Keratinocyte (primary cell): ENCODE measurements around the gene ABI1. TPM values are rescaled to one million over a fixed set of nuclear protein-coding genes. Genes with fewer than 3 reads are reported as not detected.
A peak's percentile ranks its signal among the peaks of the same experiment; 100 is the strongest.

Source experiments
- DNase-seq: peaks from one replicate; pipeline ENCODE4 v3.0.0-alpha.2; 2011; ENCODE audit warnings: low read depth, missing footprints, low spot score
- FAIRE-seq: peaks from 2 replicates; lab custom pipeline; 2011; peaks lifted over from hg19 to GRCh38; lab: Jason Lieb, UNC
- H2AFZ ChIP-seq: 2 replicates; pipeline ENCODE4 v1.6.0; 2012; ENCODE audit warnings: low read length, control low read depth, inconsistent platforms; ENCODE audit not compliant: control insufficient read depth
- H3K27ac ChIP-seq: 2 replicates; pipeline ENCODE4 v1.5.1; 2011; ENCODE audit warnings: low read length; ENCODE audit not compliant: control insufficient read depth, insufficient read depth
- H3K27me3 ChIP-seq: 3 replicates; pipeline ENCODE4 v1.6.0; 2011; ENCODE audit warnings: low read length; ENCODE audit not compliant: control insufficient read depth, insufficient read depth; ENCODE audit errors: extremely low read depth
- H3K36me3 ChIP-seq, 2 experiments: 2 replicates in 1 of 2; 3 replicates in 1 of 2; pipeline ENCODE4 v1.5.1; 2011; ENCODE audit warnings: low read length in 2 of 2, mild to moderate bottlenecking in 1 of 2; ENCODE audit not compliant: control insufficient read depth in 2 of 2, insufficient read depth in 2 of 2; ENCODE audit errors: extremely low read depth in 1 of 2
- H3K4me1 ChIP-seq: 3 replicates; pipeline ENCODE4 v1.5.1; 2011; ENCODE audit warnings: low read length; ENCODE audit not compliant: control insufficient read depth, insufficient read depth; ENCODE audit errors: extremely low read depth
- H3K4me2 ChIP-seq: 3 replicates; pipeline ENCODE4 v1.6.0; 2011; ENCODE audit warnings: low read depth, low read length; ENCODE audit not compliant: control insufficient read depth, insufficient read depth; ENCODE audit errors: extremely low read depth
- H3K4me3 ChIP-seq, 3 experiments: fragments of 200-600 bp in 1 of 3; sonication (generic) in 1 of 3; 2 replicates in 2 of 3; 3 replicates in 1 of 3; pipeline ENCODE4 v1.5.1; 2011 to 2016; ENCODE audit warnings: low read length in 3 of 3, mild to moderate bottlenecking in 3 of 3, control low read depth in 2 of 3, inconsistent platforms in 1 of 3, low read depth in 1 of 3, mixed read lengths in 1 of 3, mixed run types in 1 of 3, moderate library complexity in 1 of 3; ENCODE audit not compliant: control insufficient read depth in 2 of 3, insufficient read depth in 2 of 3; ENCODE audit errors: extremely low read depth in 1 of 3
- H3K79me2 ChIP-seq: 2 replicates; pipeline ENCODE4 v1.6.0; 2012; ENCODE audit warnings: low read length; ENCODE audit not compliant: control insufficient read depth, insufficient read depth
- H3K9ac ChIP-seq: 3 replicates; pipeline ENCODE4 v1.6.0; 2011; ENCODE audit warnings: low read length; ENCODE audit not compliant: control insufficient read depth, insufficient read depth; ENCODE audit errors: extremely low read depth
- H3K9me1 ChIP-seq: 3 replicates; pipeline ENCODE4 v1.6.0; 2011; ENCODE audit warnings: low read length; ENCODE audit not compliant: control insufficient read depth, insufficient read depth; ENCODE audit errors: extremely low read depth
- H3K9me3 ChIP-seq: 2 replicates; pipeline ENCODE4 v1.5.1; 2012; ENCODE audit warnings: low read depth, low read length; ENCODE audit not compliant: control insufficient read depth
- H4K20me1 ChIP-seq: 3 replicates; pipeline ENCODE4 v1.6.0; 2011; ENCODE audit warnings: low read length; ENCODE audit not compliant: control insufficient read depth, insufficient read depth; ENCODE audit errors: extremely low read depth
- CTCF ChIP-seq, 3 experiments: IDR thresholded peaks in 1 of 3; conservative IDR thresholded peaks in 1 of 3; optimal IDR thresholded peaks in 1 of 3; 2 replicates in 2 of 3; 3 replicates in 1 of 3; pipeline versions ENCODE3 to v1.5.1; 2011; ENCODE audit warnings: low read length in 3 of 3, mild to moderate bottlenecking in 3 of 3, moderate library complexity in 2 of 3, control low read depth in 1 of 3, inconsistent platforms in 1 of 3; ENCODE audit not compliant: insufficient read depth in 2 of 3; ENCODE audit errors: extremely low read depth in 1 of 3
- EZH2 ChIP-seq: IDR thresholded peaks from one replicate; pipeline ENCODE4 v1.6.1; 2012; ENCODE audit warnings: inconsistent platforms, mild to moderate bottlenecking, low read length, moderate library complexity
- dilution Hi-C: fragments of 300-500 bp; cut with MboI; formaldehyde crosslinking; loops from one replicate; pipeline ENCODE4 v1.7.0; 2020; ENCODE audit warnings: low sequenced_read_pairs; ENCODE audit not compliant: extremely low pct_ligation_motif_present
- polyA plus RNA-seq, 5 experiments: library from polyadenylated mRNA; depleted of rRNA in 3 of 5; stranded (reverse) in 3 of 5; stranded (forward) in 1 of 5; unstranded in 1 of 5; fragments of >200 nt; gene quantifications; 1 replicate in 1 of 5; 2 replicates in 3 of 5; 3 replicates in 1 of 5; pipeline versions ENCODE4 v1.2.1 to v1.2.3, GENCODE V29; 2011 to 2012; ENCODE audit warnings: missing spikeins in 2 of 5, low read depth in 1 of 5, low replicate concordance in 1 of 5

ABI1 gene
- polyA plus RNA-seq, 1 donor (not counting 4 experiments of a cell fraction or from before 2014, with no cell fraction given): 78.9 TPM

GRCh38 chr10:26841733-26842317 is 18.9 kb downstream of the ABI1 start:
- no peaks in the 10 kb centered on the region for H3K27me3 ChIP-seq
- H3K36me3 ChIP-seq: no peaks in the 10 kb centered on the region
- FAIRE-seq (peak; percentile 32), DNase-seq (no peak)
- H3K4me2 ChIP-seq: no peak overlapping the region
- no peak overlapping the region for H2AFZ ChIP-seq
- no peaks in the 10 kb centered on the region for H4K20me1 ChIP-seq
- no peak overlapping the region for H3K9ac ChIP-seq
- H3K79me2 ChIP-seq: peaks cover 89% of the 10 kb centered on the region
- H3K4me3 ChIP-seq: no peak overlapping the region
- H3K9me1 ChIP-seq: no peaks in the 10 kb centered on the region
- dilution Hi-C loops: no loop called here
- no peak overlapping the region for H3K27ac ChIP-seq
- H3K9me3 ChIP-seq: no peaks in the 10 kb centered on the region
- H3K4me1 ChIP-seq: peaks cover 22% of the 10 kb centered on the region
- no peak for TF ChIP-seq EZH2
- TF ChIP-seq CTCF (optimal IDR thresholded peaks at IDR 0.05 in 1 of 3, IDR thresholded peaks at IDR 0.05 in 1 of 3, conservative IDR thresholded peaks at IDR 0.05 in 1 of 3; ENCODE audit: extremely low read depth in 1 of 3, insufficient read depth in 2 of 3, low read length in 3 of 3): no peak

GRCh38 chr10:26840938-26841732 is 19.6 kb downstream of the ABI1 start:
- no peaks in the 10 kb centered on the region for H3K36me3 ChIP-seq
- peaks cover 89% of the 10 kb centered on the region for H3K79me2 ChIP-seq
- no peaks in the 10 kb centered on the region for H3K9me3 ChIP-seq
- H3K4me2 ChIP-seq: no peak overlapping the region
- no peak overlapping the region for H2AFZ ChIP-seq
- TF ChIP-seq CTCF (optimal IDR thresholded peaks at IDR 0.05 in 1 of 3, IDR thresholded peaks at IDR 0.05 in 1 of 3, conservative IDR thresholded peaks at IDR 0.05 in 1 of 3; ENCODE audit: extremely low read depth in 1 of 3, insufficient read depth in 2 of 3, low read length in 3 of 3): no peak
- no peak for TF ChIP-seq EZH2
- no peak overlapping the region for H3K27ac ChIP-seq
- H3K9me1 ChIP-seq: no peaks in the 10 kb centered on the region
- no peak for FAIRE-seq
- H3K9ac ChIP-seq: no peak overlapping the region
- dilution Hi-C loops: no loop called here
- no peak for DNase-seq
- peaks cover 22% of the 10 kb centered on the region for H3K4me1 ChIP-seq
- no peaks in the 10 kb centered on the region for H4K20me1 ChIP-seq
- H3K4me3 ChIP-seq: no peak overlapping the region
- H3K27me3 ChIP-seq: no peaks in the 10 kb centered on the region
